WTC11 (cell line): Measurements from ENCODE around the gene F2RL3. TPM values are rescaled to one million over a fixed set of nuclear protein-coding genes. Genes with fewer than 3 reads are reported as not detected.

Source experiments
- ATAC-seq: fragments of 200-7000 bp; cut with Tn5 transposase; 2 replicates; pipeline ENCODE4 v1.10.0; 2021; ENCODE audit warnings: mild to moderate bottlenecking, moderate library complexity
- CTCF ChIA-PET: fragments of 300-600 bp; sonication (Branson Sonifier 250); formaldehyde crosslinking; loops from one replicate; lab custom pipeline; 2021; ENCODE audit warnings: antibody characterized with exemption; lab: Charles Lee
- POLR2A ChIA-PET: fragments of 350-600 bp; sonication (Branson Sonifier 250); formaldehyde crosslinking; loops from one replicate; lab custom pipeline; 2021; ENCODE audit warnings: antibody characterized with exemption; lab: Charles Lee
- DNase-seq: peaks from one replicate; pipeline ENCODE4 v3.0.0; 2021; ENCODE audit warnings: low spot score
- H3K27ac Mint-ChIP-seq: 2 replicates; pipeline ENCODE4 v1.8.0; 2021; ENCODE audit warnings: mixed read lengths
- H3K27me3 Mint-ChIP-seq: 2 replicates; pipeline ENCODE4 v1.8.0; 2021; ENCODE audit warnings: low read depth, mild to moderate bottlenecking, moderate library complexity, mixed read lengths
- H3K36me3 Mint-ChIP-seq: 2 replicates; pipeline ENCODE4 v1.8.0; 2021; ENCODE audit warnings: mixed read lengths
- H3K4me1 Mint-ChIP-seq: 2 replicates; pipeline ENCODE4 v1.8.0; 2022; ENCODE audit warnings: mixed read lengths
- H3K4me3 Mint-ChIP-seq: 2 replicates; pipeline ENCODE4 v1.8.0; 2021; ENCODE audit warnings: mild to moderate bottlenecking, moderate library complexity, mixed read lengths
- H3K9me3 Mint-ChIP-seq: 2 replicates; pipeline ENCODE4 v1.8.0; 2021; ENCODE audit warnings: mixed read lengths
- AFF4 ChIP-seq: sonication (generic); formaldehyde crosslinking; IDR thresholded peaks from 2 replicates; pipeline ENCODE4 v1.8.1; 2023; ENCODE audit warnings: mild to moderate bottlenecking, missing genetic modification reagents, borderline replicate concordance
- ATF6 ChIP-seq: sonication (generic); formaldehyde crosslinking; IDR thresholded peaks from 2 replicates; pipeline ENCODE4 v1.8.1; 2023; ENCODE audit warnings: mild to moderate bottlenecking, missing genetic modification reagents
- CREM ChIP-seq: sonication (generic); formaldehyde crosslinking; IDR thresholded peaks from 2 replicates; pipeline ENCODE4 v1.8.1; 2022; ENCODE audit warnings: mild to moderate bottlenecking, missing genetic modification reagents, moderate library complexity
- FOXK1 ChIP-seq: sonication (generic); formaldehyde crosslinking; IDR thresholded peaks from 2 replicates; pipeline ENCODE4 v1.8.0; 2022; ENCODE audit warnings: mild to moderate bottlenecking, moderate library complexity, missing genetic modification reagents
- FOXP1 ChIP-seq: sonication (generic); formaldehyde crosslinking; IDR thresholded peaks from 2 replicates; pipeline ENCODE4 v1.8.0; 2022; ENCODE audit warnings: missing genetic modification reagents, mild to moderate bottlenecking, moderate library complexity, borderline replicate concordance
- GABPB1 ChIP-seq: sonication (generic); formaldehyde crosslinking; IDR thresholded peaks from 2 replicates; pipeline ENCODE4 v1.8.1; 2023; ENCODE audit warnings: mild to moderate bottlenecking, missing genetic modification reagents
- HMGA2 ChIP-seq: fragments of 250-450 bp; sonication (Bioruptor Pico); IDR thresholded peaks from 2 replicates; pipeline ENCODE4 v1.4.0; 2021; ENCODE audit warnings: mild to moderate bottlenecking, moderate library complexity
- IRF2 ChIP-seq: sonication (generic); formaldehyde crosslinking; IDR thresholded peaks from 2 replicates; pipeline ENCODE4 v1.8.0; 2022; ENCODE audit warnings: low read depth, missing genetic modification reagents, borderline replicate concordance
- MAX ChIP-seq: sonication (generic); formaldehyde crosslinking; IDR thresholded peaks from 2 replicates; pipeline ENCODE4 v1.8.0; 2022; ENCODE audit warnings: mild to moderate bottlenecking, missing genetic modification reagents
- NFE2L1 ChIP-seq: sonication (generic); formaldehyde crosslinking; IDR thresholded peaks from 2 replicates; pipeline ENCODE4 v1.8.1; 2023; ENCODE audit warnings: missing genetic modification reagents
- NFYB ChIP-seq: sonication (generic); formaldehyde crosslinking; conservative IDR thresholded peaks from 2 replicates; pipeline ENCODE4 v1.8.0; 2022; ENCODE audit warnings: low read depth, missing genetic modification reagents
- NR3C1 ChIP-seq: sonication (generic); formaldehyde crosslinking; conservative IDR thresholded peaks from 2 replicates; pipeline ENCODE4 v1.8.1; 2023; ENCODE audit warnings: low read depth, mild to moderate bottlenecking, missing genetic modification reagents
- STAT6 ChIP-seq: sonication (generic); formaldehyde crosslinking; conservative IDR thresholded peaks from 2 replicates; pipeline ENCODE4 v1.8.1; 2023; ENCODE audit warnings: mild to moderate bottlenecking, low read depth, missing genetic modification reagents, moderate library complexity
- TP53 ChIP-seq: sonication (generic); formaldehyde crosslinking; IDR thresholded peaks from 2 replicates; pipeline ENCODE4 v1.8.1; 2023; ENCODE audit warnings: mild to moderate bottlenecking, missing genetic modification reagents
- USF1 ChIP-seq: sonication (generic); formaldehyde crosslinking; IDR thresholded peaks from 2 replicates; pipeline ENCODE4 v1.8.0; 2022; ENCODE audit warnings: mild to moderate bottlenecking, missing genetic modification reagents
- ZNF396 ChIP-seq: fragments of 250-450 bp; sonication (Bioruptor Pico); IDR thresholded peaks from 2 replicates; pipeline ENCODE4 v1.8.0; 2021; ENCODE audit warnings: mild to moderate bottlenecking, moderate library complexity, borderline replicate concordance
- ZNF512 ChIP-seq: sonication (generic); formaldehyde crosslinking; IDR thresholded peaks from 2 replicates; pipeline ENCODE4 v1.8.1; 2022; ENCODE audit warnings: missing genetic modification reagents, borderline replicate concordance
- total RNA-seq: library from RNA; stranded (reverse); gene quantifications from 3 replicates; pipeline ENCODE4 v1.2.3, GENCODE V29; 2021

The F2RL3 gene
- total RNA-seq, 1 experiment from 2014 or later, result 0.11 TPM

- Mint-ChIP-seq H3K27ac (no peak overlapping the region), H3K9me3 (no peaks in the 10 kb centered on the region), H3K27me3 (no peaks in the 10 kb centered on the region), H3K4me3 (no peak overlapping the region), H3K4me1 (peaks cover 5% of the 10 kb centered on the region; the same call in 1 of the 2 replicates), H3K36me3 (peaks cover 59% of the 10 kb centered on the region)
- ATAC-seq (no peak), DNase-seq (no peak)
- TF ChIP-seq AFF4 (CRISPR knock-in tag), result no peak
- no peak for TF ChIP-seq HMGA2 (CRISPR knock-in tag)
- no peak for TF ChIP-seq GABPB1 (CRISPR knock-in tag)
- no peak for TF ChIP-seq NFE2L1 (CRISPR knock-in tag)
- TF ChIP-seq STAT6 (CRISPR knock-in tag), result no peak
- TF ChIP-seq NR3C1 (CRISPR knock-in tag), result no peak
- TF ChIP-seq FOXK1 (CRISPR knock-in tag), result no peak
- no peak for TF ChIP-seq ZNF512 (CRISPR knock-in tag)
- no peak for TF ChIP-seq FOXP1 (CRISPR knock-in tag)
- TF ChIP-seq IRF2 (CRISPR knock-in tag), result no peak
- no peak for TF ChIP-seq USF1 (CRISPR knock-in tag)
- TF ChIP-seq ZNF396, result no peak
- no peak for TF ChIP-seq CREM
- TF ChIP-seq NFYB (CRISPR knock-in tag), result no peak
- POLR2A ChIA-PET, result no interaction called here
- CTCF ChIA-PET, result no interaction called here
Observed at GRCh38 chr19:16841391-16841926, 47.3 kb upstream of the F2RL3 start.

GRCh38 chr19:16846901-16847300 is 41.9 kb upstream of the F2RL3 start:
- POLR2A ChIA-PET, result no interaction called here
- Mint-ChIP-seq H3K9me3 (no peaks in the 10 kb centered on the region), H3K4me3 (no peak overlapping the region), H3K36me3 (peaks cover 70% of the 10 kb centered on the region), H3K27me3 (no peaks in the 10 kb centered on the region), H3K4me1 (peaks cover 5% of the 10 kb centered on the region; the same call in 1 of the 2 replicates), H3K27ac (no peak overlapping the region)
- TF ChIP-seq MAX (CRISPR knock-in tag) (no peak), ATF6 (CRISPR knock-in tag) (no peak), TP53 (CRISPR knock-in tag) (no peak)
- ATAC-seq, result no peak
- no peak for DNase-seq
- CTCF ChIA-PET, result no interaction called here
